Nephron progenitor cell (in vitro differentiated cells): ENCODE measurements around the gene ALDH1L1.

Source experiments
- DNase-seq: peaks from one replicate; pipeline ENCODE4 v3.0.0; 2021
- H3K27ac Mint-ChIP-seq: 2 replicates; pipeline ENCODE4 v1.8.0; 2021; ENCODE audit warnings: mild to moderate bottlenecking, moderate library complexity, mixed read lengths
- H3K27me3 Mint-ChIP-seq: 2 replicates; pipeline ENCODE4 v1.8.0; 2021; ENCODE audit warnings: mild to moderate bottlenecking, low read depth, mixed read lengths; ENCODE audit not compliant: poor library complexity
- H3K36me3 Mint-ChIP-seq: 2 replicates; pipeline ENCODE4 v1.8.0; 2021; ENCODE audit warnings: low read depth, mixed read lengths
- H3K4me1 Mint-ChIP-seq: 2 replicates; pipeline ENCODE4 v1.8.0; 2021; ENCODE audit warnings: mixed read lengths
- H3K4me3 Mint-ChIP-seq: 2 replicates; pipeline ENCODE4 v1.8.0; 2021; ENCODE audit warnings: mild to moderate bottlenecking, moderate library complexity, mixed read lengths
- H3K9me3 Mint-ChIP-seq: 2 replicates; pipeline ENCODE4 v1.8.0; 2021; ENCODE audit warnings: mild to moderate bottlenecking, moderate library complexity, mixed read lengths
- TF ChIP-seq, protein P1 (sequence below): fragments of 200-600 bp; sonication (generic); IDR thresholded peaks from 2 replicates; pipeline ENCODE4 v1.5.0; 2021; ENCODE audit warnings: antibody characterized with exemption

The ALDH1L1 gene

DNA sequence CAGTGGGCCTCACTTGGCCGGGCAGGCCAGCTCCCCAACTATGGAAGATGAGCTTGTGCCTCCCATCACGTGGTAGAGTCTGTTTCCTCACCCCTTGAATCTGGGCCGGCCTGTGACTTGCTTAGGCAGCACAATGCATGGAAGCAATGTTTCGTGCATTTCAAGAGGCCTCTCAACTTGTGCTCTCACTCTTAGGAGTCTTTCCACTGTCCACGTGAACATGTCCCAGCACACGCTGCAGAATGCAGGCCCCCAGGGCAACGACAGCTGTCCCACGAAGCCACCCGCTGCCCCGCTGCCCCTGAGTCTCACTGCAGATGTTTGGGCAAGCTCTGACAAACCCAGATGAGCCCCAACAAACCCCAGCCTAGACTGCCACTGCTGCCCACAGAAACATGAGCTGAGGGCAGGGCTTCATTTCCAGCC is 69.2 kb downstream of the ALDH1L1 start:
- DNase-seq, result no peak
- TF ChIP-seq, protein P1, sequence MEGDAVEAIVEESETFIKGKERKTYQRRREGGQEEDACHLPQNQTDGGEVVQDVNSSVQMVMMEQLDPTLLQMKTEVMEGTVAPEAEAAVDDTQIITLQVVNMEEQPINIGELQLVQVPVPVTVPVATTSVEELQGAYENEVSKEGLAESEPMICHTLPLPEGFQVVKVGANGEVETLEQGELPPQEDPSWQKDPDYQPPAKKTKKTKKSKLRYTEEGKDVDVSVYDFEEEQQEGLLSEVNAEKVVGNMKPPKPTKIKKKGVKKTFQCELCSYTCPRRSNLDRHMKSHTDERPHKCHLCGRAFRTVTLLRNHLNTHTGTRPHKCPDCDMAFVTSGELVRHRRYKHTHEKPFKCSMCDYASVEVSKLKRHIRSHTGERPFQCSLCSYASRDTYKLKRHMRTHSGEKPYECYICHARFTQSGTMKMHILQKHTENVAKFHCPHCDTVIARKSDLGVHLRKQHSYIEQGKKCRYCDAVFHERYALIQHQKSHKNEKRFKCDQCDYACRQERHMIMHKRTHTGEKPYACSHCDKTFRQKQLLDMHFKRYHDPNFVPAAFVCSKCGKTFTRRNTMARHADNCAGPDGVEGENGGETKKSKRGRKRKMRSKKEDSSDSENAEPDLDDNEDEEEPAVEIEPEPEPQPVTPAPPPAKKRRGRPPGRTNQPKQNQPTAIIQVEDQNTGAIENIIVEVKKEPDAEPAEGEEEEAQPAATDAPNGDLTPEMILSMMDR, result no peak
- Mint-ChIP-seq H3K4me3 (no peak overlapping the region), H3K27ac (peak overlapping the region; percentile 74), H3K4me1 (peaks cover 11% of the 10 kb centered on the region), H3K36me3 (no peaks in the 10 kb centered on the region), H3K27me3 (peaks cover 11% of the 10 kb centered on the region), H3K9me3 (no peaks in the 10 kb centered on the region)

DNA sequence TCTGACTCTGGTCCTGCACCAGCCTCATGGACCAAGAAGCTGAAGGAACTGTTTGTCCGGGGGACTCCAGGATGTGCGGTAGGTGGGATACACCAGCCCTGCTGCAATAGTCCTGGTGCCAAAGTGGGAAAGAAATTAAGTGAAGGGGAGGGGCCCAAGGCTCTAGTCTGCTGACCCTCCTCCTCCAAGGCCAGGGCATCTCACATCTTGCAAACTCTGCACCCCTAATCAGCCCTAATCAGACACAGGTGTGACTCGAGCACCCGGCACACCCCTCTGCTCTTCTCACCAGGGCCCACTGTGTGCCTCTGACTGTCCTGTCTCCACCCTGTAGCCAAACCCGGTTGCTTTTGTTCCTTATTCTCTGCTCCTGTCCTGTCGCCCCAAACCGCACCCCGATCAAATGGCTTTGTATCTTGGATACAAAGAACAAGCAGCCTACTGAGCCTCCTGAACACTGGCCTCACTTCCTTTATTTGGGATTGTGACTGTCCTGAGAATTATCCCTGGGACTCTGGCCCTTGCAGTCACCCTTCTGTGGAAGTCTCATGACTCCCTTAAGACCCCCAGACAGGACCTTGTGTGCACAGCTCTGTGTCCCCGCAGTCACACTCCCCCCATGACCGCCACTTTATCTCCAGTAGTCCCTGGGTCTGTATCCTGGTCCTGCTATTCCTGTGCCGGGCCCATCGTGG is 69.8 kb downstream of the ALDH1L1 start:
- Mint-ChIP-seq H3K9me3 (no peaks in the 10 kb centered on the region), H3K36me3 (no peaks in the 10 kb centered on the region), H3K4me3 (no peak overlapping the region), H3K4me1 (peaks cover 11% of the 10 kb centered on the region), H3K27ac (no peak overlapping the region), H3K27me3 (peaks cover 11% of the 10 kb centered on the region)
- DNase-seq, result no peak
- TF ChIP-seq, protein P1, result no peak

DNA sequence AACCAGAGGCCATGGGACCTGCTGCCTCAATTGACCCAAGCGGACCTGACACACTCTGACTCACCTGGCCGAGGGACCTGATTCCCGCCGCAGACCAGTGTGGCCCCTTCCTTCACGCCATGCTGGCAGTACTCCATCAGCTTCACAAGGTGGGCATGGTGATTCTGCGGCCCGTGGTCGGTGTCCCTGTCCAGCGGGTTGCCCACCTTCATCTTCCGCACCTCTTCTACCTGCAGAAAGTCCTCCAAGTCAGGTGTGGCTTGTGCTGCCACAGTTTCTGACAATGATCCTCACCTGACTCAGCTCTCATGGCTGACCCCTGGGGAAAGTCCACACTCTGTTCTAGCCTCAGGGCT is 70.5 kb downstream of the ALDH1L1 start:
- Mint-ChIP-seq H3K4me1 (peaks cover 11% of the 10 kb centered on the region), H3K27ac (no peak overlapping the region), H3K4me3 (no peak overlapping the region), H3K9me3 (no peaks in the 10 kb centered on the region), H3K27me3 (peaks cover 11% of the 10 kb centered on the region), H3K36me3 (no peaks in the 10 kb centered on the region)
- DNase-seq, result no peak
- TF ChIP-seq, protein P1, result no peak

DNA sequence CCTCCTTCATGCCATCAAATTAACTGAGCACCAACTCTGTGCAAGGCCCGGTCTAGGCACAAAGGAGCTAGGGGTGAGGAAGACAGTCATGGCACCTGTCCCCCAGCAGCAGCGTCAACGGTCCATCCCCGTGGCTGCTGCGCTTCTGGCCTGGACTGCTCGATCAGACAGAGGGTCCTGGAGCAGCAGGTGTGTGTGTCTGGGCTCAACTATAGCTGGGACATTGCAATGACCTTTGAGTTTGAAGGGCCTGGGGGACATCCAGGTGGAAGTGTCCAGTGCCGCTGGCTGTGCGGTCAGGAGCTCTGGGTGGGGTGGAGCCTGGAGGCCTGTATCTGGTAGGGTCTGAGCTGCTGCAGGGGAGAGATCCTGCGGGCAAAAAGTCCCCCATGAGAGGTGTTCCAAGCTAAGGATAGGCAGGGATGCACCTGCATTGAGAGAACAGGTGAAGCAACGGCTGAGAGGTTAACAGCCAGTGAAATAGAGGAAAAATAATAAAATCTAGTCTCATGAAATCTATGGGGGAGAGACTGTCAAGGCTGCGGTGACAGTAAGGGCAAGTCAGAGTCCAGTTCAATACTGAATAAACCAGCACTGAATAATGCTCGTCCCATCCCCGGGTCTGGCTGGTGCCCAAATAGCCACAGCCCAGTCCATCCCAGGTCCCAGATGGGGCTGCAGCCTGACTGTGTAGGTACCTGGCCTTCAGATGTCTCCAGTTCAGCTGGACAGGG is 71.1 kb downstream of the ALDH1L1 start:
- peaks cover 11% of the 10 kb centered on the region for H3K27me3 Mint-ChIP-seq
- no peak for DNase-seq
- no peaks in the 10 kb centered on the region for H3K9me3 Mint-ChIP-seq
- TF ChIP-seq, protein P1, result no peak
- no peak overlapping the region for H3K27ac Mint-ChIP-seq
- peaks cover 11% of the 10 kb centered on the region for H3K4me1 Mint-ChIP-seq
- no peaks in the 10 kb centered on the region for H3K36me3 Mint-ChIP-seq
- H3K4me3 Mint-ChIP-seq, result no peak overlapping the region

DNA sequence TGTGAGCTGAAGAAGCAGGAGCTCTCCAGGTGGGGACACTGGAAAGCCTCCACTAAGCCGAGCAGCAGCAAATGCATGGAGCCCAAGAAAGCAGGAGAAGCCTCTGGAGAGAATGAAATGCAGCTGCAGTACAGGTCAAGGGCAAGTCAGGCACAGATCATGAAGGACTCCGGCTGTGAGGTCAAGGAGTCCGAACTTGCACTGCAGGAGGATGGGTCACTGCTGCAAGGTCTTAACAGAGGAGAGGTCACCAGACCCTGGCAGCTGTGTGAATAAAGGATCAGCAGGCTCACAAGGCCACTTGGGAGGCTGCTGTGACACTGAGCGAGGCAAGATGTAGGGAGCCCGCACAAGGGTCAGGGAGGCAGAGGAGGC is 71.7 kb downstream of the ALDH1L1 start:
- no peaks in the 10 kb centered on the region for H3K36me3 Mint-ChIP-seq
- no peak overlapping the region for H3K27ac Mint-ChIP-seq
- H3K4me3 Mint-ChIP-seq, result no peak overlapping the region
- peaks cover 11% of the 10 kb centered on the region for H3K4me1 Mint-ChIP-seq
- TF ChIP-seq, protein P1, result no peak
- H3K27me3 Mint-ChIP-seq, result peaks cover 11% of the 10 kb centered on the region
- DNase-seq, result no peak
- no peaks in the 10 kb centered on the region for H3K9me3 Mint-ChIP-seq
